NCI-H2227 (cell line): ENCODE measurements around the gene ATF3.

ENCODE experiments used
- DNase-seq: peaks from one replicate; lab custom pipeline; 2025; ENCODE audit not compliant: unreplicated experiment; lab: John Stamatoyannopoulos, UW

The ATF3 gene

GRCh38 chr1:212586206-212587015, 22.1 kb upstream of the ATF3 start:
- no peak for DNase-seq

- no peak for DNase-seq
Measured at GRCh38 chr1:212587016-212587887, 21.3 kb upstream of the ATF3 start.

GRCh38 chr1:212587888-212588510, 20.6 kb upstream of the ATF3 start:
- DNase-seq: no peak

- no peak for DNase-seq
Measured at GRCh38 chr1:212589446-212589845, 19.1 kb upstream of the ATF3 start.

- DNase-seq: no peak
Measured at GRCh38 chr1:212591922-212592321, 16.6 kb upstream of the ATF3 start.

GRCh38 chr1:212593821-212594251, 14.7 kb upstream of the ATF3 start:
- no peak for DNase-seq

- DNase-seq: no peak
Measured at GRCh38 chr1:212594640-212595039, 13.9 kb upstream of the ATF3 start.

- peak; percentile 64 for DNase-seq
Measured at GRCh38 chr1:212595229-212595628, 13.3 kb upstream of the ATF3 start.

GRCh38 chr1:212595787-212596714, 12.5 kb upstream of the ATF3 start:
- peak; percentile 24 for DNase-seq

GRCh38 chr1:212596798-212597197, 11.8 kb upstream of the ATF3 start:
- no peak for DNase-seq

GRCh38 chr1:212597487-212597886, 11.1 kb upstream of the ATF3 start:
- DNase-seq: no peak

- no peak for DNase-seq
Measured at GRCh38 chr1:212600071-212600915, 8.3 kb upstream of the ATF3 start.

GRCh38 chr1:212600980-212601379, 7.6 kb upstream of the ATF3 start:
- no peak for DNase-seq

- DNase-seq: no peak
Measured at GRCh38 chr1:212601524-212601923, 7.0 kb upstream of the ATF3 start.

- DNase-seq: no peak
Measured at GRCh38 chr1:212605441-212606394, 2.8 kb upstream of the ATF3 start.

GRCh38 chr1:212606395-212607205, 2.0 kb upstream of the ATF3 start:
- DNase-seq: peak; percentile 19

- no peak for DNase-seq
Measured at GRCh38 chr1:212607206-212607912, 1.2 kb upstream of the ATF3 start.
